Uterus (tissue), 4 donors: Measurements from ENCODE around the gene SYNGAP1. TPM values are rescaled to one million over a fixed set of nuclear protein-coding genes. Genes with fewer than 3 reads are reported as not detected.
A peak's percentile ranks its signal among the peaks of the same experiment; 100 is the strongest.

Experiments used
- DNase-seq, 2 donors: peaks; one replicate each; pipeline ENCODE4 v3.0.0-alpha.2; 2019 to 2020
- H3K27ac ChIP-seq, 2 donors: fragments of 200-600 bp; sonication (generic); 1 replicate in 1 of 2; 2 replicates in 1 of 2; pipeline ENCODE4 v1.5.1; 2016 to 2018
- H3K27me3 ChIP-seq, 2 donors: fragments of 200-600 bp; sonication (generic); one replicate each; pipeline ENCODE4 v1.5.1; 2018 to 2019; ENCODE audit warnings: control low read depth in 1 of 2
- H3K36me3 ChIP-seq, 2 donors: fragments of 200-600 bp; sonication (generic); one replicate each; pipeline ENCODE4 v1.5.1; 2019; ENCODE audit warnings: control low read depth in 1 of 2
- H3K4me1 ChIP-seq, 2 donors: fragments of 200-600 bp; sonication (generic); one replicate each; pipeline ENCODE4 v1.5.1; 2018 to 2019; ENCODE audit warnings: control low read depth in 1 of 2
- H3K4me3 ChIP-seq, 2 donors: fragments of 200-600 bp; sonication (generic); 1 replicate in 1 of 2; 2 replicates in 1 of 2; pipeline ENCODE4 v1.5.1; 2018 to 2019; ENCODE audit warnings: mild to moderate bottlenecking in 1 of 2
- H3K9me3 ChIP-seq, 2 donors: fragments of 200-600 bp; sonication (generic); one replicate each; pipeline ENCODE4 v1.5.1; 2019; ENCODE audit warnings: control low read depth in 1 of 2
- POLR2A ChIP-seq, 2 donors: fragments of 450-650 bp; IDR thresholded peaks; one replicate each; pipeline ENCODE4 v1.6.1; 2016; ENCODE audit warnings: antibody characterized with exemption in 2 of 2, mild to moderate bottlenecking in 1 of 2, moderate library complexity in 1 of 2
- intact Hi-C: fragments of 100-400 bp; cut with DNase I; formaldehyde crosslinking; loops from one replicate; pipeline ENCODE4 v1.15.1; 2023; ENCODE audit warnings: low total_unique reads
- total RNA-seq, 4 donors: library from RNA; depleted of rRNA in 3 of 4; stranded (reverse); fragments of >200 nt in 3 of 4; gene quantifications; one replicate each; pipeline versions ENCODE4 v1.1.0 to v1.2.4, GENCODE V29; 2014 to 2023
- TF ChIP-seq, protein P1 (sequence below), 4 experiments: fragments of 200-600 bp in 2 of 4; fragments of 450-650 bp in 2 of 4; sonication (generic) in 2 of 4; IDR thresholded peaks; one replicate each; pipeline ENCODE4 v1.5.1; 2016 to 2019; ENCODE audit warnings: antibody characterized with exemption in 4 of 4, mild to moderate bottlenecking in 2 of 4, moderate library complexity in 1 of 4
- donor health status: DM: yes; HTN: yes; CAD: no.

The SYNGAP1 gene
- total RNA-seq, 4 donors from 2014 or later: 11.5 to 67.6 (median 14.4) TPM

DNA sequence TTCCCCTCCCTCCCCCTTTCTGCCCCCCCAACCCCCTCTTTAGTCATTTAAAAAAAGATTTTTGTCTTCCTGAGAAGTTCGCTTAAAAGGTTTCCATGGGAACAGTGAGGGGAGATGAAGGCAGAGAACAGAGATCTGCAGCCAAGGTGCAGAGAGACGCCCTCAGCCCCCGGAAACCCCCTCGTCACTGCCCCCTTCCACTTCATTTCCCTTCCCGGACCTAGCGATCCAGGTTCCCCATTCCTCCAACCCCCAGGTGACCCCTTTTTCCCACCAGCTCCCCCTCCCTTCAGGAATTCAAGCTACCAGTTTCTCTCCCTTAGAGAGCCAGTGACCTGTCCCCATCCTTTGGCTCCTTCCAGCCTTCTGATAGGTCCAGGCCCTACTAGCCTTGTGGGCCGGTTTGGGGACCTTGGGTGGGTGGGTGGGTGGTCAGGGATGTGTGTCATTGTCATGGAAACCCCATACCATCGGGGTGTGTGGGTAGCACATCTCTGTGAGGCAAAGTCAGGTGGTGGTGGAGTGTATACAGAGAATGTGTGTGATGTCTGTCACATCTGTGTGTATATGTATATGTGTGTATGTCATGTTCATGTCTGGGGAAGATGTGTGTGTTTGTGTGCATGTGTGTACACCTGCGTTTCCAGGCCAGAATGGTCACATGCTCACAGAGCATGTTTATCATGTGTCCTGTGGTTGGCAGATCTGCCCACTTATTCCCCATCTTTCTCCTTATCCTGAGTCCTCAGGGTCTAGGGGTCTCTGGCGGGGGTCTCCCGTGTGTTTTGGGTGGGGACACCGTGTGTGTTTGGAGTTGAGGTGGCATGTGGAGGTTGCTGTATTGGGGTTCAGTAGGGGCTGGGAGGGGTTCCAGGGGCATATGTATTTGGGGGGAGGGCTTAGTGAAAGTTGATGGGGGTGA is 7.0 kb downstream of the SYNGAP1 start:
- Histone ChIP-seq H3K27ac (peak overlapping the region; percentile 95 to 99), H3K4me1 (peaks cover 14 to 20% of the 10 kb centered on the region in 2 donors), H3K36me3 (no peaks in the 10 kb centered on the region), H3K9me3 (no peaks in the 10 kb centered on the region), H3K27me3 (no peaks in the 10 kb centered on the region), H3K4me3 (peak overlapping the region; percentile 67 to 71)
- intact Hi-C loops: loop anchor here (10.0 kb wide), 1 partner anchor 132 kb away; the partner anchor contains the start of gene RGL2
- no peak for TF ChIP-seq POLR2A (IDR thresholded peaks at IDR 0.05)
- TF ChIP-seq, protein P1, sequence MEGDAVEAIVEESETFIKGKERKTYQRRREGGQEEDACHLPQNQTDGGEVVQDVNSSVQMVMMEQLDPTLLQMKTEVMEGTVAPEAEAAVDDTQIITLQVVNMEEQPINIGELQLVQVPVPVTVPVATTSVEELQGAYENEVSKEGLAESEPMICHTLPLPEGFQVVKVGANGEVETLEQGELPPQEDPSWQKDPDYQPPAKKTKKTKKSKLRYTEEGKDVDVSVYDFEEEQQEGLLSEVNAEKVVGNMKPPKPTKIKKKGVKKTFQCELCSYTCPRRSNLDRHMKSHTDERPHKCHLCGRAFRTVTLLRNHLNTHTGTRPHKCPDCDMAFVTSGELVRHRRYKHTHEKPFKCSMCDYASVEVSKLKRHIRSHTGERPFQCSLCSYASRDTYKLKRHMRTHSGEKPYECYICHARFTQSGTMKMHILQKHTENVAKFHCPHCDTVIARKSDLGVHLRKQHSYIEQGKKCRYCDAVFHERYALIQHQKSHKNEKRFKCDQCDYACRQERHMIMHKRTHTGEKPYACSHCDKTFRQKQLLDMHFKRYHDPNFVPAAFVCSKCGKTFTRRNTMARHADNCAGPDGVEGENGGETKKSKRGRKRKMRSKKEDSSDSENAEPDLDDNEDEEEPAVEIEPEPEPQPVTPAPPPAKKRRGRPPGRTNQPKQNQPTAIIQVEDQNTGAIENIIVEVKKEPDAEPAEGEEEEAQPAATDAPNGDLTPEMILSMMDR (IDR thresholded peaks at IDR 0.05): no peak
- DNase-seq: no peak

DNA sequence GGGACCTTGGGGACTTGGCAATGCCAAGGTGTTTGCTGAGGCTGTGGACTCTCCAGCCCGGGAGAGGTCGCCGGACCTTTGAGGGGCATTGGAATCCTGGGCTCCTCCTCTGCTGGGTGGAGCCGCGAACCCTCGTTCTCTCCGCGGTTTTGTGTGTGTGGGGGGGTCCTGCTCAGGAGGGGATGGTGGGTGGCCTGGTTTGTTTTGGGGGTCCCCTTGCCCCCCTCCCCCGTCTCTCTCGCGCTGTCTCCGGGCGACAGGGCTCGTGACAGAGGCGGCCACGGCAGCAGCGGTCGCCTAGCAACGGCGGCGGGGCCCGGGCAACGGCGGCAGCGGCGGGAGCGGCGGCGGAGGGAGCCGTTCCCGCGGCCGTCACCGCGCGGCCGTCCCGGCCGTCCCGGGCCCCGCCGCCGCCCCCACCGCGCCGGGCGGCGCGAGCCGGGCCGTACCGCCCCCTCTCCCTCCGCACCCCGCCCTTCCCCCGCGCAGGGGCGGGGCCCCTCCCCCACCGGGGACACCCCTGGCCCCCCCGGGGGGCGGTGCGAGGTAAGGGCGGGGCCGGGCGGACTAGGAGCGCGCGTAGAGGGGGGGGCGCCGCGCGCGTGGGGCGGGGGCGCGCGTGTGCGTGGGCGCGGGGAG is 7.8 kb downstream of the SYNGAP1 start:
- peak overlapping the region; percentile 49 to 67 for H3K4me3 ChIP-seq
- H3K27me3 ChIP-seq: no peaks in the 10 kb centered on the region
- intact Hi-C loops: loop anchor here (10.0 kb wide), 1 partner anchor 133 kb away; the partner anchor contains the start of gene RGL2
- peaks cover 14 to 26% of the 10 kb centered on the region in 2 donors for H3K4me1 ChIP-seq
- peak overlapping the region; percentile 95 to 99 for H3K27ac ChIP-seq
- peak; percentile 54 to 61 for DNase-seq
- no peaks in the 10 kb centered on the region for H3K36me3 ChIP-seq
- no peaks in the 10 kb centered on the region for H3K9me3 ChIP-seq
- TF ChIP-seq, protein P1 (IDR thresholded peaks at IDR 0.05): no peak
- no peak for TF ChIP-seq POLR2A (IDR thresholded peaks at IDR 0.05)

DNA sequence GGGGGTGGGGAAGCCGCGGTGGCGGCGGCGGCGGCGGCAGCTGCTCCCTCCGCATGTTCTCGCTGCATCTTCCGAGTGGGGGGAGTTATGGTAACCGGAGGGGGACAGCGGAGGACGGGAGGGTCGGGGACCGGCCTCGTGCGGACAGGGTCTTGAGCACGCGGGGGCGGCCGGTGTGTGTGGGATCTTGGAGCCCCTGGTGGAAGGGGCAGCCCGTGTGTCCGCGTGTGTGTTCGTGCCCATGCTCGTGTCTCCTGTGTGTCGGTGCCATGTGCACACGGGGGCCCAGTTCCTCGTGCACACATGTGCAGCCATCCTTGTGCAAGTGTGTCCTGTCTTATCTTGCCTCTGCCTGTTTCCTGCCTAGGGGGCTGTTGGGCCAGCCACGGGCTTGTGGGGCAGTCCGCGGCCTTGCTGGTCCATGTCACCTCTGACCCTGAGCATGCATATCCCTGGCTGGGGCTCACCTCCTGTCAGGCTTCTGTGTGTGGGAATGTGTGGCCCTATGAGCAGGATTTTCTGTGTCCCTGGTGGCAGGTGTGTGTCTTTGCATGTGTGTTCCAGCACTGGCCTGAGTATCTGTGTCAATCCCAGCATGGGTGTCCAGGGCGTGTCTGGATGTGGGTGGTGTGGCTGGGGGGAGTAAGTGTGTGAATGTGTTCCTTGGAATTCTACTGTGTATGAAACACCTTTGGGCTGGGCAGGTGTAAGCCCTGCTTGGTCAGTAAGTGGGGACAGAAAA is 8.5 kb downstream of the SYNGAP1 start:
- H3K4me1 ChIP-seq: peaks cover 14 to 33% of the 10 kb centered on the region in 2 donors
- no peaks in the 10 kb centered on the region for H3K36me3 ChIP-seq
- peak overlapping the region; percentile 49 to 67 for H3K4me3 ChIP-seq
- no peaks in the 10 kb centered on the region for H3K9me3 ChIP-seq
- H3K27ac ChIP-seq: peak overlapping the region; percentile 95 to 99
- intact Hi-C loops: loop anchor here (10.0 kb wide), 1 partner anchor 134 kb away; the partner anchor contains the start of gene RGL2
- H3K27me3 ChIP-seq: no peaks in the 10 kb centered on the region
- TF ChIP-seq POLR2A (IDR thresholded peaks at IDR 0.05): no peak
- TF ChIP-seq, protein P1 (IDR thresholded peaks at IDR 0.05): peak in 2 of 4 experiments; percentile 21 to 24
- no peak for DNase-seq

DNA sequence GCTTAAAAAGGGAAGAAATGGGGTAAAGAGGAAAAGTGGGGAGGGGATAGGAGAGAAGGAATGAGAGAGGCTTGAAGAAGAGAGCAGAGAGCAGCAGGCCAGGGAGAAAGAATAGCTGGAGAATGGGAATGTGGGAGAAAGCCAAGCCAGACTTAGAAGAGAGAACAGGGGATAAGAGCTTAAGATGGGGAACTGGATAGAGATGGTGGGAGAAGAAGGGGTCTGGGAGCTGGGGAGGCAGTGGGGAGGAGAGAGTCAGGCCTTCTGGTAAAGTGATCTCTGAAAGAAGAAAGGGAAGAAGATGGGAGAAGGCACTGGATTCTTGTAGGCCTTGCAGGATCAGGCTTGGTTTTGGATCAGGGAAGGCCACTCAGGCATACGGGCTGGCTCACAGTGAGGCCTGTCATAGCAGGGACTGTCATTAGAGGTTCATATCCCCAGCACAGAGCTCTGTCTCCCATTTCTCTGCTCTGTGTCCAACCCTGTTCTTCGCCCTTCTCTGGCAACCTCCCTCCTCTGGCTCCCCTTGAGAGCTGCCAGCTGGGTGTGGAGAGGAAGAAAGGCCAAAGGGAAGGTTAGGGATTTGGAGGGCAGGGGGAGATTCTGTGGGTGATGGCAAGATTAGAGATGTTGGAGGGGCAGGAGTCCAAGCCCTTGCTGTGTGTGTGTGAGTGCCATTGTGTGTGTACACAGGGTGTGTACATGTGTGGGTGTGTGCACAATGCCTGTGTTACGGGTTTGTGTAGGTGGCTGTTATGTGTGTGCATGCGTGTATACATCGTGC is 9.3 kb downstream of the SYNGAP1 start:
- TF ChIP-seq, protein P1 (IDR thresholded peaks at IDR 0.05): no peak
- no peak for TF ChIP-seq POLR2A (IDR thresholded peaks at IDR 0.05)
- peaks cover 11 to 32% of the 10 kb centered on the region in 2 donors for H3K4me1 ChIP-seq
- no peaks in the 10 kb centered on the region for H3K36me3 ChIP-seq
- H3K9me3 ChIP-seq: no peaks in the 10 kb centered on the region
- no peak for DNase-seq
- intact Hi-C loops: loop anchor here (10.0 kb wide), 1 partner anchor 134 kb away; the partner anchor contains the start of gene RGL2
- no peaks in the 10 kb centered on the region for H3K27me3 ChIP-seq
- peak overlapping the region; percentile 95 to 99 for H3K27ac ChIP-seq
- no peak overlapping the region for H3K4me3 ChIP-seq
